ENCODE measurements around the gene SMARCD3. TPM values are rescaled to one million over a fixed set of nuclear protein-coding genes. Genes with fewer than 3 reads are reported as not detected.
A peak's percentile ranks its signal among the peaks of the same experiment; 100 is the strongest.

SMARCD3 gene
- polyA plus RNA-seq, 1 donor from 2014 or later = 199 TPM

DNA sequence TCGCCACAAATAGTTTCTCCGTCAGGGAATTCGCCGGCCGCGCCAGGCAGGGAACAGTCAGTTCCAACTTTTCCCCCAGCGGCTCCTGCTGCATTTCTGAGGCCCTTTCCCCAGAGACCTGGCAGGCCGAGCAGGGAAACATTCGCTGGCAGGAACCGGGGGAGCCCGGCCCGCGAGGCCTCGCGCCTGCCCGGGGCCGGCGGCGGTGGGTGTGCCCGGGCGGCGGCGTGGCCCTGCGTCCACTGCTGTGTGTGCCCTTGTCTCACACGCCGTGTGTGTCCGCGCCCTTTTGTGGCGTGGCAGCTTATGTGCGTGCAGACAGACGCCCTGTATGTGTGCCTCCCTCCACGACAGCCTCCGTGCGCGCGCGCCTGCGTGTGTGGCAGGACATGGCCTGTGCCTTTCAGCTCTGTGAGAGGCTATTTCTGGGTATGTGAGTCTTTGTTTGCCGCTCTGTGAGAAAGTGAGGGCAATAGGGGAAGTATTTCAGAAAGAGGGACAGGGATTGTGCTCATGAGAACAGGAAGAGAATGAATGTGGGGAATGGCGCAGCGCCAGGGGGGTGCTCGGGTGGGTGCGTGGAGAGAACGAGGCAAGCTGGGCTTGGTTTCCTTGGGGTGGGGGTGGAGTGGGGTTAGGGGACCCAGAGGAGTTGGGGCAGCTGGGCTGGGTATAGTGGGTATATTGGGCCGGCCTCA lies 689 bp upstream of the SMARCD3 start:
- Histone ChIP-seq H3K4me3 (ENCODE audit: low read length) (peak overlapping the region; percentile 78), H3K27me3 (ENCODE audit: insufficient read depth, low read depth, low read length) (no peaks in the 10 kb centered on the region), H2AFZ (ENCODE audit: low read depth, low read length) (no peak overlapping the region), H3F3A (ENCODE audit: insufficient read depth, low read length, poor library complexity, severe bottlenecking) (peaks cover 4% of the 10 kb centered on the region), H3K36me3 (ENCODE audit: insufficient read depth, low read length) (no peaks in the 10 kb centered on the region), H3K9me3 (ENCODE audit: low read length) (no peaks in the 10 kb centered on the region), H4K20me1 (ENCODE audit: insufficient read depth) (no peaks in the 10 kb centered on the region), H3K4me2 (ENCODE audit: low read length) (no peak overlapping the region), H3K9me2 (ENCODE audit: insufficient read depth, low read length) (no peaks in the 10 kb centered on the region), H3K79me2 (replicated peaks; ENCODE audit: insufficient read depth, low read length) (peaks cover 3% of the 10 kb centered on the region), H3K9ac (ENCODE audit: low read length) (peak overlapping the region; percentile 60), H3K27ac (ENCODE audit: low read length) (peak overlapping the region; percentile 32)
- no peak for TF ChIP-seq TAF1 (IDR thresholded peaks at IDR 0.05; ENCODE audit: low read depth)
- TF ChIP-seq, protein P1, sequence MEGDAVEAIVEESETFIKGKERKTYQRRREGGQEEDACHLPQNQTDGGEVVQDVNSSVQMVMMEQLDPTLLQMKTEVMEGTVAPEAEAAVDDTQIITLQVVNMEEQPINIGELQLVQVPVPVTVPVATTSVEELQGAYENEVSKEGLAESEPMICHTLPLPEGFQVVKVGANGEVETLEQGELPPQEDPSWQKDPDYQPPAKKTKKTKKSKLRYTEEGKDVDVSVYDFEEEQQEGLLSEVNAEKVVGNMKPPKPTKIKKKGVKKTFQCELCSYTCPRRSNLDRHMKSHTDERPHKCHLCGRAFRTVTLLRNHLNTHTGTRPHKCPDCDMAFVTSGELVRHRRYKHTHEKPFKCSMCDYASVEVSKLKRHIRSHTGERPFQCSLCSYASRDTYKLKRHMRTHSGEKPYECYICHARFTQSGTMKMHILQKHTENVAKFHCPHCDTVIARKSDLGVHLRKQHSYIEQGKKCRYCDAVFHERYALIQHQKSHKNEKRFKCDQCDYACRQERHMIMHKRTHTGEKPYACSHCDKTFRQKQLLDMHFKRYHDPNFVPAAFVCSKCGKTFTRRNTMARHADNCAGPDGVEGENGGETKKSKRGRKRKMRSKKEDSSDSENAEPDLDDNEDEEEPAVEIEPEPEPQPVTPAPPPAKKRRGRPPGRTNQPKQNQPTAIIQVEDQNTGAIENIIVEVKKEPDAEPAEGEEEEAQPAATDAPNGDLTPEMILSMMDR (IDR thresholded peaks at IDR 0.05; ENCODE audit: poor library complexity, severe bottlenecking) = no peak
- peak; percentile 50 for TF ChIP-seq POLR2AphosphoS5 (IDR thresholded peaks at IDR 0.05)

DNA sequence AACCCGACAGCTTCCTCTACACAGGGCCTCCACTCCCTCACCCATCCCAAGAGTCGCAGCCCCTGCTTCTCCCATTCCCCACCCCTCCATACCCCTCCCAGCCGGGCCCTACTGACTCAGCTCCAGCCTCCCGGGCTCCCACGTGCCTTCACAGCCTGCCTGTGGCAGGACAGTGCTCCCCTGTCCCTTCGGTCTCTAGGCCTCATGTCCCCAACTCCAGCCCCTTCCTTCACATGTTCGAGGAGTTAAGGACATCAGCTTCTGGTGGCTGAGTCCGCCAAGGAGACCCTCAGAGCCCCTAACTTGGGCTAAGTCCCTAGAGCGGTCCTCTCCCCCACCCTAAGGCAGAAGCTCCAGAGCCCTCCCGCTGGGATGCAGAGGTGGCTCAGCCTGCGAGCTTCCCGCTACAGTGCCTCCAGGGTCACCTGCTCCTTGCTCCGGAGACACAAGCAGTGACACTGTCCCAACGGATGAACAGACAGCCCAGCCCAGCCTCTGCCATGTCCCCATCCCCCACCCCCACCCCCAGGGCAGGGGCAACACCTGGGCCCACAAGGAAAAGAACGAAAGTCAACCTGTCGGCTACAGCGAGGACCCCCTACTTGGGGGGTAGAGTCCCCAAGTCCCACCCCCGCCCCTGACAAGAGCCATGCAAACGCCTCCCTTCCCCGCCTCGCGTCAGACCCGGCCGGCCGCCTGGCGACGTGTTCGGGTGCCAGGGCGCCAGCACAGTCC lies 716 bp downstream of the SMARCD3 start:
- TF ChIP-seq MXI1 (conservative IDR thresholded peaks at IDR 0.05; ENCODE audit: poor library complexity, severe bottlenecking) = no peak
- TF ChIP-seq, protein P1 (IDR thresholded peaks at IDR 0.05; ENCODE audit: poor library complexity, severe bottlenecking) = no peak
- no peak for TF ChIP-seq RAD21 (conservative IDR thresholded peaks at IDR 0.05)
- TF ChIP-seq EZH2 (IDR thresholded peaks at IDR 0.05; ENCODE audit: borderline replicate concordance, insufficient read depth, low read length, poor library complexity, severe bottlenecking) = no peak
- no peak for TF ChIP-seq POLR2AphosphoS5 (IDR thresholded peaks at IDR 0.05)
- TF ChIP-seq EP300 (conservative IDR thresholded peaks at IDR 0.05; ENCODE audit: poor library complexity, severe bottlenecking) = no peak
- TF ChIP-seq TAF1 (IDR thresholded peaks at IDR 0.05; ENCODE audit: low read depth) = no peak
- TF ChIP-seq, protein P2, sequence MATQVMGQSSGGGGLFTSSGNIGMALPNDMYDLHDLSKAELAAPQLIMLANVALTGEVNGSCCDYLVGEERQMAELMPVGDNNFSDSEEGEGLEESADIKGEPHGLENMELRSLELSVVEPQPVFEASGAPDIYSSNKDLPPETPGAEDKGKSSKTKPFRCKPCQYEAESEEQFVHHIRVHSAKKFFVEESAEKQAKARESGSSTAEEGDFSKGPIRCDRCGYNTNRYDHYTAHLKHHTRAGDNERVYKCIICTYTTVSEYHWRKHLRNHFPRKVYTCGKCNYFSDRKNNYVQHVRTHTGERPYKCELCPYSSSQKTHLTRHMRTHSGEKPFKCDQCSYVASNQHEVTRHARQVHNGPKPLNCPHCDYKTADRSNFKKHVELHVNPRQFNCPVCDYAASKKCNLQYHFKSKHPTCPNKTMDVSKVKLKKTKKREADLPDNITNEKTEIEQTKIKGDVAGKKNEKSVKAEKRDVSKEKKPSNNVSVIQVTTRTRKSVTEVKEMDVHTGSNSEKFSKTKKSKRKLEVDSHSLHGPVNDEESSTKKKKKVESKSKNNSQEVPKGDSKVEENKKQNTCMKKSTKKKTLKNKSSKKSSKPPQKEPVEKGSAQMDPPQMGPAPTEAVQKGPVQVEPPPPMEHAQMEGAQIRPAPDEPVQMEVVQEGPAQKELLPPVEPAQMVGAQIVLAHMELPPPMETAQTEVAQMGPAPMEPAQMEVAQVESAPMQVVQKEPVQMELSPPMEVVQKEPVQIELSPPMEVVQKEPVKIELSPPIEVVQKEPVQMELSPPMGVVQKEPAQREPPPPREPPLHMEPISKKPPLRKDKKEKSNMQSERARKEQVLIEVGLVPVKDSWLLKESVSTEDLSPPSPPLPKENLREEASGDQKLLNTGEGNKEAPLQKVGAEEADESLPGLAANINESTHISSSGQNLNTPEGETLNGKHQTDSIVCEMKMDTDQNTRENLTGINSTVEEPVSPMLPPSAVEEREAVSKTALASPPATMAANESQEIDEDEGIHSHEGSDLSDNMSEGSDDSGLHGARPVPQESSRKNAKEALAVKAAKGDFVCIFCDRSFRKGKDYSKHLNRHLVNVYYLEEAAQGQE (IDR thresholded peaks at IDR 0.05; ENCODE audit: borderline replicate concordance) = no peak
- no peak for TF ChIP-seq SMC3 (conservative IDR thresholded peaks at IDR 0.05; ENCODE audit: poor library complexity)
- H3K36me3 ChIP-seq (ENCODE audit: insufficient read depth, low read length) = no peaks in the 10 kb centered on the region
- no peaks in the 10 kb centered on the region for H3K27me3 ChIP-seq (ENCODE audit: insufficient read depth, low read depth, low read length)
- peak overlapping the region; percentile 78 for H3K4me3 ChIP-seq (ENCODE audit: low read length)
- H3K9ac ChIP-seq (ENCODE audit: low read length) = peak overlapping the region; percentile 60
- no peaks in the 10 kb centered on the region for H3K9me3 ChIP-seq (ENCODE audit: low read length)
- H3K27ac ChIP-seq (ENCODE audit: low read length) = peak overlapping the region; percentile 37
- no peaks in the 10 kb centered on the region for H4K20me1 ChIP-seq (ENCODE audit: insufficient read depth)
- H3K79me2 ChIP-seq (replicated peaks; ENCODE audit: insufficient read depth, low read length) = peaks cover 3% of the 10 kb centered on the region
- H3K9me2 ChIP-seq (ENCODE audit: insufficient read depth, low read length) = no peaks in the 10 kb centered on the region
- no peak overlapping the region for H2AFZ ChIP-seq (ENCODE audit: low read depth, low read length)
- peak overlapping the region; percentile 80 for H3K4me2 ChIP-seq (ENCODE audit: low read length)
- peaks cover 4% of the 10 kb centered on the region for H3F3A ChIP-seq (ENCODE audit: insufficient read depth, low read length, poor library complexity, severe bottlenecking)
